ENCODE data around the gene EHD2. TPM values are rescaled to one million over a fixed set of nuclear protein-coding genes. Genes with fewer than 3 reads are reported as not detected.
"Not testable (repeated sequence)": the region's sequence is repeated elsewhere in the genome, so short reads cannot be mapped to it uniquely, and the experiment has no call there.

EHD2 gene
- polyA plus RNA-seq, 10 donors: 86.8 to 144 (median 110) TPM

GRCh38 chr19:47742634-47743033 is 29.4 kb downstream of the EHD2 start:
- DNase-seq: peak in 1 of 3 donors; percentile 48

DNA sequence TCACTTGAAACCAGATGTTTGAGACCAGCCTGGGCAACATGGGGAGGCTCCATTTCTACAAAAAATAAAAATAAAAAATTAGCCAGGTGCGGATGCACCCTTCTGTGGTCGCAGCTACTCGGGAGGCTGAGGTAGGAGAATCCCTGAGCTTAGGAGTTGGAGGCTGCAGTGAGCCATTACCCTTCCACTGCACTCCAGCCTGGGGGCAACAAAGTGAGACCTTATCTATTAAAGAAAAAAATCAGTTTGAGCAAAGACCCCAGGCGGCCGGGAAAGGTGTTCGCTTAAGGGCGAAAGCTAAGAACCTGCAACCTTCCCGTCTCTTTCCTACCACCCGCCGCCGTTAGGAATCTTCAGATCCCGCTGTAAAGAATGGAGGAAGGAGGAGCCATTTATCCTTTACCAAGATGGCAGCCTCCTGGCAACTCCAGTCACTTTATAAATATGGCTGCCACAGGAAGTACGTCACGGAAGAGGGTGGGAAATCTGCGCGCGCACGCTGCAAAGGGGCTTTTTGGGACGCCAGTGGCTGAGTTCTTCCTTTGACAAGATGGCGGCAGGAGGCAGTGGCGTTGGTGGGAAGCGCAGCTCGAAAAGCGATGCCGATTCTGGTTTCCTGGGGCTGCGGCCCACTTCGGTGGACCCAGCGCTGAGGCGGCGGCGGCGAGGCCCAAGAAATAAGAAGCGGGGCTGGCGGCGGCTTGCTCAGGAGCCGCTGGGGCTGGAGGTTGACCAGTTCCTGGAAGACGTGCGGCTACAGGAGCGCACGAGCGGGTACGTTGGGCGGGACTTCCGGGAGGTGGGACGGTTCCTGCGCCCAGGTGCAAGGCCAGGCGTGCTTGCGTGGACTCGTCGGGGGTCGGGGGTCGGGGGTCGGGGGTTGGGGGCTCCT is 32.0 kb downstream of the EHD2 start, which contains the start of gene NOP53:
NOP53 (plus strand) TSS at position 537 of the 892 bp plus-strand sequence; CDS start at position 551, 14 bp downstream.
- peak; percentile 95 to 98 (median 97) for DNase-seq

DNA sequence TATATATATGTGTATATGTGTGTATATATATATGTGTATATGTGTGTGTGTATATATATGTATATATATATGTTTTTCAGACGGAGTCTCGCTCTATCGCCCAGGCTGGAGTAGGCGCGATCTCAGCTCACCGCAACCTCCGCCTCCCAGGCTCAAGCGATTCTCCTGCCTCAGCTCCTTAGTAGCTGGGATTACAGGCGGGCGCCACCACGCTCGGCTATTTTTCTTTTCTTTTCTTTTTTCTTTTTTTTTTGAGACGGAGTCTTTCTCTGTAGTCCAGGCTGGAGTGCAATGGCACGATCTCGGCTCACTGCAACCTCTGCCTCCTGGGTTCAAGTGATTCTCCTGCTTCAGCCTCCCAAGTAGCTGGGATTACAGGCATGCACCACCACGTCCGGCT is 32.9 kb downstream of the EHD2 start:
- DNase-seq: not testable (repeated sequence)

- no peak for DNase-seq
These were observed 36.1 kb downstream of the EHD2 start for GRCh38 chr19:47749326-47749725.

GRCh38 chr19:47750752-47751151 is 37.5 kb downstream of the EHD2 start:
- DNase-seq: no peak

DNA sequence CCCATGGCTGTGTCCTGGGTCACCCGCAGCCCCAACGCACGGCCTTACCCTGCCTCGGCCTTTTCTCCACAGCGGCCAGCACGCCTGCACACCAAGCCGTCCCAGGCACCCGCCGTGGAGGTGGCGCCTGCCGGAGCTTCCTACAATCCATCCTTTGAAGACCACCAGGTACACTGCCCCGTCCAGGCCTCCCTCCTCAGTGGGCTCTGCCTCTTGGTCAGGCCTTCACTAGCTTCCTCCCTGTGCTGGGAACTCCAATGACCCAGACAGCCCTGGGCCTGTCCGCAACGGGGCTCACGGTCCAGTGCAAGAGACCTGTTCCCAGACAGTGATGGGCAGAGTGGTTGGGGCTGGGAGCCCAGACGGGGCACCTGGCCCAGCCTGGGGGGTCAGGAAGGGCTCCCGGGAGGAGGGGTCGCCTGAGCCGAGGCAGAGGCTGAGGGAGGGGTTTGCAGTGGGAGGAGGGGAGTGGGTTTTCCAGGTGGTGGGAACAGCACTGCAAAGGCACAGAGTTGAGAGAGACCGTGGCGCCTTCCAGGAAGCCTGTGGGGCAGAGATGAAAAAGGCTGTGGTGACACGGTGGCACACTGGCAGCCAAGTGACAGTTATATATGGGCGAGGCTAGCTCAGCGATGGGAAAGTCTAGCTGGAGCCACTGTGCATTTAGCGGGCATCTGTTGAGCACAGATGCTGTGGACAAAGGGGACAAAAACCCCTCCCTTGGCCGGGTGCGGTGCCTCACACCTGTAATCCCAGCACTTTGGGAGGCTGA is 39.4 kb downstream of the EHD2 start:
- no peak for DNase-seq

DNA sequence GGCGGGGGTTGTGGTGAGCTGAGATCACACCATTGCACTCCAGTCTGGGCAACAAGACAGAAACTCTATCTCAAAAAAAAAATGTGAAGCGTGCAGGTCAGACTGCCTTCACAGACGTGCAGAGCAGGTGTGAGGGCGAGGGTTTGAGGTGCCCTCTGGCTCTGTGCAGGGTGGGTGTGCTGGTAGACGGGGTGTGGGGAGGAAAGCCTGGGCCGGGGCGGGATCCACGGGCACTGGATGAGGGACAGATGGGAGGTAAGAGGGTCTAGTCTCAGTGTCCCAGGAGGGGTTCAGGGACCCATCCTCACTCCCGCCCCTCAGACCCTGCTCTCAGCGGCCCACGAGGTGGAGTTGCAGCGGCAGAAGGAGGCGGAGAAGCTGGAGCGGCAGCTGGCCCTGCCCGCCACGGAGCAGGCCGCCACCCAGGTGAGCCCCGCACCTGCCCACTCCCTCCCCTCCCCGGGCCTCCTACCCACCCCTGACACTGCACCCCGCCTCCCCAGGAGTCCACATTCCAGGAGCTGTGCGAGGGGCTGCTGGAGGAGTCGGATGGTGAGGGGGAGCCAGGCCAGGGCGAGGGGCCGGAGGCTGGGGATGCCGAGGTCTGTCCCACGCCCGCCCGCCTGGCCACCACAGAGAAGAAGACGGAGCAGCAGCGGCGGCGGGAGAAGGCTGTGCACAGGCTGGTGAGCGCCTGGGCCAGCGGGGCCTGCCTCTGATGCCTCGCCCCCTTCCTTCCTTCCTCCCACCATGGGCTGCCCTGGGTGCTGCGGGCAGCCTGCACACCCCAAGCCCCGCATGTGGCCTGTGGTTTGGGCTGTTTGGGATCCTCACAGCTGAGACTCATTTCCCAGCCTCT is 41.2 kb downstream of the EHD2 start:
- no peak for DNase-seq

- DNase-seq: no peak
These were observed 42.0 kb downstream of the EHD2 start for GRCh38 chr19:47755065-47755761.

- DNase-seq: no peak
These were observed 42.8 kb downstream of the EHD2 start for GRCh38 chr19:47755762-47756626.

GRCh38 chr19:47756627-47756929 is 43.4 kb downstream of the EHD2 start:
- DNase-seq: no peak

DNA sequence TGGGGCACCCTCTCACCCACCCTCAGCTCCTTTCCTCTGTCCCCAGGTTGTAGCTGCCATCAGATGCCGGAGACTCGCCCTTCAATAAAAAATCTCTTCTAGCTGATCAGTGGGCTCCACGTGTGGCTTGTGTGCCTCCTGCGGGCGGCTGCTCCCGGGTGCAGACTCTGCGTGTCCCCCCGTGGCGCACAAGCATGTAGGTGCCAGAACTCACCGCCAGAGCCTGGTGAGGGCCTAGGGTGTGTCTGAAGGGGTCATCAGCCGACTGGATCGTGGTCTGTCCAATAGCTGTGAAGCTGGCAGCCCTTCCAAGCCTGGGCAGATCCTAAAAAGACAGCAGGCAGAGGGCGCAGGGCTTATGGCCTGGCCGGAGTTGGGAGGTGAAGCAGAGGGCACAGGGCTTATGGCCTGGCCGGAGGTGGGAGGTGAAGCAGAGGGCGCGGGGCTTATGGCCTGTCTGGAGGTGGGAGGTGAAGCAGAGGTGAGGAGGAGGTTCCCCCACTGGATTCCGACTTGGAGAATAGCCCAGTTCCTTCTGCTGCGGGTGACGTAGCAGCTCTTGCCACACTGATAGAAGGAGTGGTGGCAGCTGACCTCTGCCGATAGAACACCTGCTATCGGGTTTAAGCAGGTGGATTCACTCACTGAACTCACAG is 43.9 kb downstream of the EHD2 start:
- DNase-seq: no peak

- DNase-seq: no peak
These were observed 44.6 kb downstream of the EHD2 start for GRCh38 chr19:47757617-47758442.

DNA sequence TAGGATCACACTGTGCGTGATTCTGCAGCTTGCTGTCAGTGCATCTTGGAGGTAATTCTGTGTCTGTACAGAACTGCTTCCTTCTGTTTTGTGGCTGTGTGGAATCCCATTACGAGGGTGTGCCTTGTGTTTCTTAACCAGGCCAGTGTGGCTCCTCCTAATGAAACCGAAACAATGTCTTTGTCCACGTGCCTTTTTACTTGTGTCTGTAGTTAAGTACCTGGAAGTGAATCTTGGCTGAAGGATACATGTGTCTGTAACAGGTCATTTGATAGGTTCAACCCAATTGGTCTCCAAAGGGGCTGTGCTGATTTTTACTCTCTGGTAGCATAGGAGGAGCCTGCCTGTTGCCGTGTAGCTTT is 45.2 kb downstream of the EHD2 start:
- DNase-seq: no peak

GRCh38 chr19:47760632-47760999 is 47.4 kb downstream of the EHD2 start:
- no peak for DNase-seq

- no peak for DNase-seq
These were observed 48.3 kb downstream of the EHD2 start for GRCh38 chr19:47761566-47761965.

- no peak for DNase-seq
These were observed 48.9 kb downstream of the EHD2 start for GRCh38 chr19:47762151-47762550.

GRCh38 chr19:47762615-47763308 is 49.5 kb downstream of the EHD2 start:
- DNase-seq: peak in 1 of 3 donors; percentile 61

DNA sequence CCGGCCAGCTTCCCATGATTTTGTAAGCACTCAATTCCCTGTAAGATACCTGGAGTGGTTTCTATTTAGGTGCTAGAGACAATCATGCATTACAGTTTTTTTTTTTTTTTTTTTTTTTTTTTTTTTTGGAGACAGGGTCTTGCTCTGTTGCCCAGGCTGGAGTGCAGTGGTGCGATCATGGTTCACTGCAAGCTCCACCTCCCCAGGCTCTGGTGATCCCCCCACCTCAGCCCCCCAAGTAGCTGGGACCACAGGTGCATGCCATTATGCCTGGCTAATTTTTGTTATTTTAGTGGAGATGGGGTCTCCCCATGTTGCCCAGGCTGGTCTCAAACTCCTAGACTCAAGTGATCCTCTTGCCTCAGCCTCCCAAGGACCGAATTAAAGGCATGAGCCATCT is 51.5 kb downstream of the EHD2 start:
- not testable (repeated sequence) for DNase-seq
